NCI-H1436 (cell line): ENCODE results near the gene SPRY2.

Source experiments
- DNase-seq: peaks from one replicate; lab custom pipeline; 2025; lab: John Stamatoyannopoulos, UW

SPRY2 gene

DNA sequence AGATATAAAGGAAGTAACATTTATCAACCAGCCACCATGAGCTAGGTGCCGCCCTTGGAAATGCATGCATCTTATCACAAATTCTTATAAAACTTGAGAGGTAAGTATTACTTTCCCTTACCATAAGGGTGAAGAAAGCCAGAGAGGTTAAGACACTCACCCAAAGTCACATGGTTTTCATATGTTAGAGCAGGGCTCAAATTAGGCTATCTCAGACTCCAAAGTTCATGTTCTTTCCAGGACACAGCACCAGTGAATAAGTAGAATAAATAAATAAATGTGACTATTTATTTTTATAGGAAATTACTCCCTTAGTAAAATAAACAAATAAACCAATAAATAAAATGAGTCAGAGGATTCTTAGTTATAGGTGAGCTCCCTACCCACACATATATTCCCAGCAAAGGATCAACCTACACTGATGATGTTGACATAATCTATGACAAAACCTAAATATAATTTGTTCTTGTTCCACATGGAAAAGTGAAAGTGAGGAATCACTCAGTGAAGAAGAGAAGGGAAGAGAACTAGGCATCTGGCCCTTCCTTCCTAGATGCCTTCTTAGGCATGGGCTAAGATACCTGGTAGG is 27.2 kb downstream of the SPRY2 start:
- no peak for DNase-seq

DNA sequence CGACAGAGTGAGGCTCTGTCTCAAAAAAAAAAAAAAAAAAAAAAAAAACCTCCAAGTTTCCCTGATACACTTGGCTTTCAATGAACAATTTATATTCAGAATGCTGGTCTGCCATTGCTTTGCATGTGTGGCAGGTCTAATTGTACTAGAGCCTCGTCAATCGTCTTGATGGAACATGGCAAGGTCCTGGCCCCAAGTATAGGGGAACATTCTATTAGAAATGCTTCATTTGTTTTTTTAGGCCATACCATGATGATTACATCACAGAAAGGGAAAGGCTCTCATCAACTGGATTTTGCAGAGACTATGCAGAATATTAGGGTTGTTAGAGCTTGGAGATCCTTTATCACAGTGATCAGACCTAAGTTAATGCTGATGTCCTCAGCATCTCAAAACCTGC is 28.0 kb downstream of the SPRY2 start:
- no peak for DNase-seq

DNA sequence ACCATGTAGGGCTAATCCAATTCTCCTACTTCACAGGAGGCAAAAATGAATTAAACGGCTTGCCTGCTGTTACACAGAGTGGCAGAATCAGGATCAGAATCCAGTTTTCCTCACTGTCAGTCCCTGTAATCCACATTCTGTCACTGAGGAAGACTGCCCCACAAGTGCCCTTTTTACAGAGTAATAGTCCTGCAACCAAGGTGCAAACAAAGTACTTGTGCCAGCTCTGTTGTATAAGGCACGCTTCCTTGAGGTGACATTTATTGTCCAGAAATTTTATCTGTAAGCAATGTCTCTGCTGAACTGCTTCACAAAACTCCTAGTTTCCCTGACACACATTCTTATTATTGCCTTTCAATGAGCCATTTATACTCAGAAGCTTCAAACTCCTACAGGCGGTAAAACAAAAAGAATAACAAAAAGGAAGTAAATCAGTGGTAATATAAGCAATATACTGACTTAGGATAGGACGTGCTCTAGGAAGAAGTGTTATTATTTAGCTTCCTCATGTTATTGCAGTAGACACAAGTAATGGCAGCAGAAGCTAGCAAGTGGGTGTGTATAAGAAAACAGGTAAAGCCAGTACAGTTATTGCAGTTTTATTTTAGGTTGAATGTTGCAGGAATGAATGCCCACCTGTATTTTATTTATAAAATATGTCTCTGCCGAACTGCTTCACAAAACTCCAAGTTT is 28.8 kb downstream of the SPRY2 start:
- no peak for DNase-seq

DNA sequence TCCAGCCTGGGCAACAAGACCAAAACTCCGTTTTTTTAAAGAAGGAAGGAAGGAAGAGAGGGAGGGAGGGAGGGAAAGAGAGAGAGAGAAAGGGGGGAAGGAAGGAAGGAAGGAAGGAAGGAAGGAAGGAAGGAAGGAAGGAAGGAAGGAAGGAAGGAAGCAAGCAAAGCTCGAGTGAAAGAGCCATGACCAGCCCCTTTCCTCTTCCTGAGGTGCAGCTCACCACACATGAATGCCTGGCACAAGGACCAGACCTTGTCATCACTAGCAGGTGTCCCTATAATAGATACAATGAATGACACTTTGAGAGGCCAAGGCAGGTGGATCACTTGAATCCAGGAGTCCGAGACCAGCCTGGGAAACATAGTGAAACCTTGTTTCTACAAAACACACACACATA is 31.0 kb downstream of the SPRY2 start:
- DNase-seq = no peak

DNA sequence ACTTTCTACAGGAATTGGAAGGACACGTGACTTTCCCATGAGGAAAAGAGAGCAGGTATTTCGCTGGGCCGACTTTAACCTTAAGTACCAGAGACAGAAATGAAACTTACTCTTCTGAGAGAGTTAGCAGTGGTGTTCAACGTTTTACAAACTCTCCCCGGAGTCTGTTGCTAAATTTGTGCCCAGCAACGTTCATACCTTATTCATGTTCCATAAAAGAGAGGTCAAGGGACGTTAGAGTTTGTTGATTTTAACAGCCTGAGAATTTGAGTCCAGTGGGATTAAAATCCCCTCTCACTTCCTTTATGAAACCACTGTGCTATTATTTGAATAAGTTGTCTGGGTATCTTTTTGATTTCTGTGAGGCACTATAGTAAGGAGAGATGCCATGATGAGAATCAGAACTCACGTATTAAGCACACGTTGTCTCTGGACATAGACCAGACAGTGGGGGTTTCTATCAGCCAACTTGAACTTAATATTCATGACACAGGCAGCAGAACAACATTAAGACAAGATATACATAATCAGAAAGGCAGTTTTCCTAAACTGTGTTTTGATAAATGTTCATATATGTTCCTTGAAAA is 33.4 kb downstream of the SPRY2 start:
- no peak for DNase-seq

DNA sequence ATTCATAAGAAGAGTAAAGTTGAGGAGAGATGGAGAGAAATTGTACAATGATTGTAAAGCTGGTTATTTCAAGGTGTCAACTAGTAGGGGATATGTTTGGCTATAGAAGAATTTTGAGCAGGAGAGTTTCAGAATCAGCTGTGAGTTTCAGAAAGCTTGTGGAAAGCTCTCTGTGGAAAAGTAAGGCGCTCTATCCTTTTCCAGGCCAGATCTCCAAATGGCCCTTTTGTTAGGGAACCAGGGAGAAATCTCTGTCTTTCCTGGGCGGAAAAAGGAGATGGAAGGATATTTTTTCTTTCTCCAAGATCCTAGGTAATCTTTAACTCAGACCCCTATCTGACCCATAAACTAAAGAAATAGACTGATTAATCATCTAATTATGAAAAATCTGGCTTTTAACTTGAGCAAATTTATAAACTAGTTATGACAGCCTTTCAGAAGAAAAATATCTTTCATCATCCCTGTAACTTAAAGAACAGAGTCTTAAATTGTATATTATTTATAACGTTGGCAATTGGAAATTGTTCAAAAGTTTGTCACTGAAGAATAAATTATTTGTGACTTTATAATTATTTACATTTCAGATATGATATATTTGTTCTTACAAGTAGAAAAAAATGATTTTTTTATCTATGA is 34.5 kb downstream of the SPRY2 start:
- no peak for DNase-seq

DNA sequence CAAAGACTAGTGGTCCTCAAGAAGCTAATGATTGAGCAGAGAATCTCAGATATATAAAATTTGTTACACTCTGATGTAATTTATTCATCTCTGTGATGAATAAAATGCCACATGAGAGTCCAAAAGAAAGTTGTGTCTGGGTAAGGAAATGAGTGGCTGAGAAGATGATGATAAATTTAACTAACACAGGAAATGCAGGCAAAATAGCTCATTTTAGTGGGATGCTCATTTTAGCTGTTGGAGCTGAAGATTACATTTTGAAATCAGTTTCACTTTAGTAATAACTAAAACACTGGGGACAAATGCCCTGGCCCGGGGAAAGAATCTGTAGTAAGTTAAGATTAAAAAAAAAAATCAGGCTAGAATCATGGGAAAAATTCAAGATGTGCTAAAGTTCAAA is 35.2 kb downstream of the SPRY2 start:
- no peak for DNase-seq

DNA sequence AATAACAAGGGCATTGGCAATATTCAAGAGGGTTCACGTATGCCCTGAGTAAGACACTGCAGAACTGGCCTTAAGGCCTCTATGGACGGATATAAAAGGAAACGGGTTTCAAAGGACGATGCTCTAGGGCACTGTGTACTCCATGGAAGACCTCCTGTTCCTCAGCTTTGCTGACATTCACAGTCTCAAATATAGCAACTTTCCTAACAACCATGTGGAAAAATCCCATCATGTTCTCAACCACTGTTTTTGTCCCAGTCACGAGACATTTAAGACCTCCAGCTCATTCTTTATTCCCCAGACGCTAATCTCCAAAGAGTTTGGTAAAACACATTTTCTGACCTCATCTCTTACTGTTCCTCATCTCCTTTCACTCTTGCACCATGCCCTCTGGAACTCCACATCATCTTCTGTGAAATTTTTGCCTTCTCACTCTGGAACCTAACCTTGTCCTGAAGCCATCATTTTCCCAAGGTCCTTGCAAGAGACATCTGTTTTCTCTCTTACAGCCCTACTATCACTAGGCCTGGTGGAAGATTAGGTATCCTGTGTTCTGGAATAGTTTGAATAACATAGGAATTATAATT is 37.6 kb downstream of the SPRY2 start:
- no peak for DNase-seq

DNA sequence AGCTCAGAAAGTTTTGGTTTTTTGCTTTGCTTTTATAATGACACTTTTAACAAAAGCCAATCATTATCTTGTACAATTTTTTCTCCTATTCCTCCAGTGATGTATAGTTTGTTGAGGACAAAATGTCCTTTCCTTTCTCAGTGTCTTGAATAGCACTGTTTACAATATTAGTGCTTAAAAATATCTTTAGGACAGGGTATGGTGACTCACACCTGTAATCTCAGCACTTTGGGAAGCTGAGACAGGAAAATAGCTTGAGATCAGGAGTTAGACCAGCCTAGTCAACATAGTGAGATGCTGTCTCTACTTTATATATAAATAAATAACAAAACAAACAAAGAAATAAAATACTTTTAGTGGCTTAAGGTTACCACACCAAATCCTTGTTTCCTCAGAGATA is 41.9 kb downstream of the SPRY2 start:
- no peak for DNase-seq

DNA sequence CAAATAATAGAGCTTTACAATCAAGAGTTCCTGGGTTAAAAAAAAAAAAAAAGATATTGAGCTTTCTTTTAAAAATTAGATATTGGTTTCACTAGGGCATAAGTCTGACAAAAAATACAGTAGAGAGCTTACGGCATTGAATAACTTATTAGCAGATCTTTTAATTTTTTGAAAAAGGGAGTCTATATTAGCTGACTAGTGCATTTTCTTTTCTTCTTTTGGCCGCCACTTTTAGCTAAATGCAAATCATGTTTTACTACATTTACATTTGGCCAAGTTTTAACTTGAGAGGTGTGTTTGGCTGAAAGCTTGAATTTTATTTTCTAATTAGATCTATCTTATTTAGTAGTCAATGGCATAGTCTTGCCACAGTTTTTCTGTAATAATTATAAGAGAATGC is 43.4 kb downstream of the SPRY2 start:
- DNase-seq = no peak

DNA sequence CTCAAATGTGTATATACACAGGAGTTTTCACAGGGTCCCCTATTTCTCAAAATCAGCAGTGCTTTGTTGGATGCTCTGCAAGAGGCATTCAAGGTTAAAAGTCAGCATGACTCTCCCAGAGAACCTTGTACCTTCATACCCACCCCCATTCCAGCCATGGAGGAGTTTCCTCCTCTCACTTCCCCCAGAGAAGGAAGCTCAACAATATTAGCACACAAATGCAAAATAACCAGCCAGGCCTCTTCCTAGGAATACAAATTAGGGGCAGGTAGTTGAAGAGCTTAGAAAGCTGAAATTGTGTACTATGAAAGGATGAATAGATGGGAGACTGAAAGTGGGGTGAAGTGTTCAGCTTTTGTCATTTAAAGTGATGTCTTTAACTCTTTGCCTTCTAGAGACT is 43.8 kb downstream of the SPRY2 start:
- no peak for DNase-seq

DNA sequence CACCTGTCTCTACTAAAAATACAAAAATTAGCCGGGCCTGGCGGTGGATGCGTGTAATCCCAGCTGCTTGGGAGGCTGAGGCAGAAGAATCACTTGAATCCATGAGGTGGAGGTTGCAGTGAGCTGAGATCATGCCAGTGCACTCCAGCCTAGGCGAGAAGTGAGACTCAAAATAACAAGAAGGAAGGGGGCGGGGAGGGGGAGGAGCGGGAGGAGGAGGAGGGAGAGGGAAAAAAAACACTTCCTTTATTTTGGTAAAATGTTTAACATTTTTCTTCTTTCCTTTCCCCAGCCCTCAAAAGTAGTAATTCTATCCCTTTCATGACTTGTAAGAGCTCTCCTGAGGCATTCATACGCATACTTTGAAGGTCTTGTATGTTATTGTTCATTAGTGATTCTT is 44.3 kb downstream of the SPRY2 start:
- no peak for DNase-seq

DNA sequence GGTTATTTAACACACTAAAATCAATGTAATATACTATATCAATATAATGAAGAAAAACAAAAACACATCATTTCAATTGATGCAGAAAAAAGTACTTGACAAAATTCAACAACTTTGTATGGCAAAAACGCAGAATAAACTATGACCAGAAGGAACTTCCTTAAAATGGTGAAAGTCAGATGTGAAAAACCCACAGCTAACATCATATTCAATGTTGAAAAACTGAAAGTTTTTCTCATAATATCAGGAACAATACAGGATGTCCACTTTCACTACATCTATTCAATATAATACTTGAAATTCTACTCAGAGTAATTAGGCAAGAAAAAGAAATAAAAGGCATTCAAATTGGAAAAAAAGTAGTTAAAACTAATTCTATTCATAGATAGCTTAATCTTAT is 50.3 kb downstream of the SPRY2 start:
- DNase-seq = no peak
